IMR-90 (cell line): Measurements from ENCODE around the gene FYB2. TPM values are rescaled to one million over a fixed set of nuclear protein-coding genes. Genes with fewer than 3 reads are reported as not detected.

Experiments used
- ATAC-seq: fragments of 200-7000 bp; cut with Tn5 transposase; 2 replicates; pipeline ENCODE4 v1.9.1; 2020; ENCODE audit warnings: low read depth, mild to moderate bottlenecking, moderate library complexity
- BruUV-seq: library from RNA; stranded (reverse); fragments of 400-500 nt; replicated peaks from 2 replicates; lab custom pipeline; 2021; lab: Mats Ljungman, UMichigan
- CTCF ChIA-PET: fragments of 300-600 bp; formaldehyde crosslinking; extraction: SDS; loops from one replicate; lab custom pipeline; 2021; ENCODE audit warnings: antibody characterized with exemption; lab: Yijun Ruan, JAX
- POLR2A ChIA-PET: fragments of 300-600 bp; sonication (Branson Sonifier 250); formaldehyde crosslinking; loops from one replicate; lab custom pipeline; 2022; ENCODE audit warnings: antibody characterized with exemption; ENCODE audit not compliant: unreplicated experiment; lab: Charles Lee
- DNase-seq: peaks from one replicate; pipeline ENCODE4 v3.0.0; 2013
- H2AFZ ChIP-seq: replicated peaks from 2 replicates; pipeline ENCODE3; 2013; ENCODE audit warnings: low read length, mild to moderate bottlenecking; ENCODE audit not compliant: poor library complexity
- H2AK5ac ChIP-seq: 2 replicates; pipeline ENCODE4 v1.6.1; 2013; ENCODE audit warnings: low read depth, low read length, inconsistent platforms
- H2AK9ac ChIP-seq: replicated peaks from 2 replicates; pipeline ENCODE3; 2013; ENCODE audit warnings: mild to moderate bottlenecking, low read depth, low read length, moderate library complexity; ENCODE audit not compliant: poor library complexity
- H2BK120ac ChIP-seq: 2 replicates; pipeline ENCODE4 v1.6.1; 2013; ENCODE audit warnings: low read depth, low read length, inconsistent platforms
- H2BK15ac ChIP-seq: 3 replicates; pipeline ENCODE4 v1.6.1; 2013; ENCODE audit warnings: low read depth, low read length, inconsistent platforms
- H2BK20ac ChIP-seq: 2 replicates; pipeline ENCODE4 v1.6.1; 2013; ENCODE audit warnings: low read depth, mild to moderate bottlenecking, inconsistent platforms, low read length, moderate library complexity
- H2BK5ac ChIP-seq: 2 replicates; pipeline ENCODE4 v1.6.1; 2013; ENCODE audit warnings: mild to moderate bottlenecking, low read depth, low read length, inconsistent platforms; ENCODE audit not compliant: poor library complexity, severe bottlenecking
- H3K14ac ChIP-seq: replicated peaks from 2 replicates; pipeline ENCODE4 v1.6.1; 2013; ENCODE audit warnings: low read depth, low read length, inconsistent platforms
- H3K18ac ChIP-seq: 2 replicates; pipeline ENCODE4 v1.6.1; 2013; ENCODE audit warnings: low read depth, low read length, control low read depth
- H3K23ac ChIP-seq: 2 replicates; pipeline ENCODE4 v1.6.1; 2013; ENCODE audit warnings: low read depth, low read length, inconsistent platforms
- H3K27ac ChIP-seq: 2 replicates; pipeline ENCODE4 v1.5.1; 2013; ENCODE audit warnings: mild to moderate bottlenecking, control low read depth, low read length; ENCODE audit not compliant: insufficient read depth
- H3K27me3 ChIP-seq: 2 replicates; pipeline ENCODE4 v1.6.1; 2013; ENCODE audit warnings: low read length; ENCODE audit not compliant: control insufficient read depth, insufficient read depth
- H3K36me3 ChIP-seq: 2 replicates; pipeline ENCODE4 v1.6.1; 2013; ENCODE audit warnings: low read length, mixed read lengths; ENCODE audit not compliant: control insufficient read depth, insufficient read depth
- H3K4ac ChIP-seq: 2 replicates; pipeline ENCODE4 v1.6.1; 2013; ENCODE audit warnings: low read depth, low read length, inconsistent platforms
- H3K4me1 ChIP-seq: 2 replicates; pipeline ENCODE4 v1.6.1; 2013; ENCODE audit warnings: low read length, mixed read lengths; ENCODE audit not compliant: control insufficient read depth, insufficient read depth
- H3K4me2 ChIP-seq: 2 replicates; pipeline ENCODE4 v1.6.1; 2013; ENCODE audit warnings: low read depth, mild to moderate bottlenecking, control low read depth, low read length, moderate library complexity
- H3K4me3 ChIP-seq: 2 replicates; pipeline ENCODE4 v1.5.1; 2013; ENCODE audit warnings: low read depth, mild to moderate bottlenecking, control low read depth, low read length, moderate library complexity; ENCODE audit not compliant: insufficient read depth
- H3K56ac ChIP-seq: 2 replicates; pipeline ENCODE4 v1.6.1; 2013; ENCODE audit warnings: low read length, inconsistent platforms; ENCODE audit not compliant: insufficient read depth; ENCODE audit errors: extremely low read depth
- H3K79me1 ChIP-seq, 2 experiments: 2 replicates each; pipeline ENCODE4 v1.6.1; 2013; ENCODE audit warnings: low read length in 2 of 2, inconsistent platforms in 1 of 2, low read depth in 1 of 2
- H3K9ac ChIP-seq: 2 replicates; pipeline ENCODE4 v1.6.1; 2013; ENCODE audit warnings: low read depth, low read length, control low read depth
- H3K9me1 ChIP-seq: 2 replicates; pipeline ENCODE4 v1.6.1; 2013; ENCODE audit warnings: low read length, inconsistent platforms; ENCODE audit not compliant: insufficient read depth
- H3K9me3 ChIP-seq: 2 replicates; pipeline ENCODE4 v1.6.1; 2013; ENCODE audit warnings: low read length; ENCODE audit not compliant: control insufficient read depth, insufficient read depth
- H4K20me1 ChIP-seq: 2 replicates; pipeline ENCODE4 v1.6.1; 2013; ENCODE audit warnings: low read length, inconsistent platforms; ENCODE audit not compliant: insufficient read depth
- H4K5ac ChIP-seq: 2 replicates; pipeline ENCODE4 v1.6.1; 2013; ENCODE audit warnings: mild to moderate bottlenecking, low read depth, low read length, control low read depth
- H4K8ac ChIP-seq, 2 experiments: 2 replicates each; pipeline ENCODE4 v1.6.1; 2013; ENCODE audit warnings: low read depth in 2 of 2, low read length in 2 of 2, control low read depth in 1 of 2, inconsistent platforms in 1 of 2
- H4K91ac ChIP-seq: 2 replicates; pipeline ENCODE4 v1.6.1; 2013; ENCODE audit warnings: low read depth, low read length, inconsistent platforms; ENCODE audit not compliant: insufficient read depth
- BHLHE40 ChIP-seq: fragments of 150-350 bp; IDR thresholded peaks from 2 replicates; pipeline ENCODE4 v1.6.1; 2016; ENCODE audit warnings: mild to moderate bottlenecking, low read depth, low read length
- CHD1 ChIP-seq: IDR thresholded peaks from 2 replicates; pipeline ENCODE4 v1.6.1; 2012; ENCODE audit warnings: low read depth, low read length, improper control_type of control experiment
- CTCF ChIP-seq: conservative IDR thresholded peaks from 2 replicates; pipeline ENCODE4 v1.5.1; 2012; ENCODE audit warnings: mild to moderate bottlenecking, low read depth, low read length, improper control_type of control experiment
- ELK1 ChIP-seq: fragments of 150-350 bp; IDR thresholded peaks from 2 replicates; pipeline ENCODE4 v1.6.1; 2016; ENCODE audit warnings: low read depth, mild to moderate bottlenecking, low read length, moderate library complexity, borderline replicate concordance
- NFE2L2 ChIP-seq: fragments of 150-350 bp; IDR thresholded peaks from 2 replicates; pipeline ENCODE4 v1.6.1; 2016; ENCODE audit warnings: low read depth, mild to moderate bottlenecking, low read length
- RAD21 ChIP-seq: IDR thresholded peaks from 2 replicates; pipeline ENCODE4 v1.6.1; 2012; ENCODE audit warnings: low read length, improper control_type of control experiment
- RFX5 ChIP-seq: IDR thresholded peaks from 2 replicates; pipeline ENCODE4 v1.8.0; 2012; ENCODE audit warnings: low read depth, mild to moderate bottlenecking, low read length, moderate library complexity
- WGBS, 2 experiments: methylation state at CpG; one replicate each; pipeline versions ENCODE4 v1.1.5 to v1.1.7; 2013; ENCODE audit warnings: missing lambda C conversion rate in 2 of 2; ENCODE audit not compliant: insufficient read length in 1 of 2; ENCODE audit errors: extremely low coverage in 2 of 2; 5-methylcytosine and 5-hydroxymethylcytosine counted together
- dilution Hi-C: fragments of 300-500 bp; cut with HindIII; formaldehyde crosslinking; loops from one replicate; pipeline ENCODE4 v1.14.3; 2018; ENCODE audit warnings: low sequenced_read_pairs; ENCODE audit not compliant: unreplicated experiment
- in situ Hi-C: fragments of 300-500 bp; cut with MboI; formaldehyde crosslinking; loops from 3 replicates; pipeline ENCODE4 v1.14.3; 2019; ENCODE audit warnings: low sequenced_read_pairs, inconsistent platforms, mixed read lengths
- intact Hi-C: fragments of 100-400 bp; cut with micrococcal nuclease; formaldehyde crosslinking; loops from 2 replicates; pipeline ENCODE4 v1.10.0; 2022
- polyA plus RNA-seq, 3 experiments: library from polyadenylated mRNA; depleted of rRNA; stranded (reverse); fragments of >200 nt; gene quantifications; 2 replicates each; pipeline ENCODE4 v1.2.3, GENCODE V29; 2012; ENCODE audit warnings: low replicate concordance in 1 of 3
- total RNA-seq: library from RNA; depleted of rRNA; stranded (reverse); fragments of >200 nt; gene quantifications from 2 replicates; pipeline ENCODE4 v1.2.3, GENCODE V29; 2012

FYB2 gene
- total and polyA plus RNA-seq, 2 of the 4 experiments (the other 2 are of a cell fraction) = under 0.01 TPM; not detected in 1

GRCh38 chr1:56780128-56780750 lies 39.0 kb downstream of the FYB2 start:
- ATAC-seq (no peak), DNase-seq (no peak)
- Histone ChIP-seq H4K8ac (no peak overlapping the region), H3K4me3 (no peak overlapping the region), H3K18ac (no peak overlapping the region), H2AFZ (no peak overlapping the region), H3K79me1 (no peaks in the 10 kb centered on the region), H2BK5ac (no peak overlapping the region), H2BK120ac (no peak overlapping the region), H2AK5ac (no peak overlapping the region), H3K9me1 (no peaks in the 10 kb centered on the region), H2BK15ac (no peak overlapping the region), H3K9me3 (no peaks in the 10 kb centered on the region), H3K14ac (no peak overlapping the region), H4K91ac (no peak overlapping the region), H3K36me3 (no peaks in the 10 kb centered on the region), H4K20me1 (no peaks in the 10 kb centered on the region), H3K4me2 (no peak overlapping the region), H3K9ac (no peak overlapping the region), H3K4ac (no peak overlapping the region), H3K27ac (no peak overlapping the region), H2AK9ac (no peak overlapping the region), H2BK20ac (no peak overlapping the region), H4K5ac (no peak overlapping the region), H3K4me1 (no peaks in the 10 kb centered on the region), H3K23ac (no peak overlapping the region), H3K56ac (no peak overlapping the region), H3K27me3 (no peaks in the 10 kb centered on the region; the same call in 1 of the 2 replicates)
- dilution Hi-C loops = no loop called here
- no TSS peak for BruUV-seq
- intact Hi-C loops = no loop called here
- WGBS, 2 experiments = no CpG with 5 or more reads among the region's 3 CpGs
- no peak for TF ChIP-seq CHD1
- no peak for TF ChIP-seq BHLHE40
- TF ChIP-seq NFE2L2 = no peak
- no peak for TF ChIP-seq ELK1
- TF ChIP-seq RFX5 = no peak
- TF ChIP-seq RAD21 = no peak
- no peak for TF ChIP-seq CTCF
- in situ Hi-C loops = no loop called here
- CTCF ChIA-PET = interaction anchor here (0.7 kb wide), 1 partner anchor 604 kb away, joined by 3 read pairs; no protein-coding TSS in a partner anchor
- POLR2A ChIA-PET = no interaction called here
